A549 treated with AZD9567 at 1 μM for 4 hours (cell line): ENCODE data around the gene SHISA8. TPM values are rescaled to one million over a fixed set of nuclear protein-coding genes. Genes with fewer than 3 reads are reported as not detected.

Source experiments
- total RNA-seq: library from RNA; stranded (reverse); fragments of 200-300 nt; extraction: Qiagen RNA extraction; gene quantifications from 5 replicates; pipeline ENCODE4 v1.2.3, GENCODE V29; 2022; ENCODE audit not compliant: insufficient read depth

SHISA8 gene
- 0.19 to 0.31 TPM (median 0.25 TPM) in 4 of 5 replicates, not detected in the other for total RNA-seq

DNA sequence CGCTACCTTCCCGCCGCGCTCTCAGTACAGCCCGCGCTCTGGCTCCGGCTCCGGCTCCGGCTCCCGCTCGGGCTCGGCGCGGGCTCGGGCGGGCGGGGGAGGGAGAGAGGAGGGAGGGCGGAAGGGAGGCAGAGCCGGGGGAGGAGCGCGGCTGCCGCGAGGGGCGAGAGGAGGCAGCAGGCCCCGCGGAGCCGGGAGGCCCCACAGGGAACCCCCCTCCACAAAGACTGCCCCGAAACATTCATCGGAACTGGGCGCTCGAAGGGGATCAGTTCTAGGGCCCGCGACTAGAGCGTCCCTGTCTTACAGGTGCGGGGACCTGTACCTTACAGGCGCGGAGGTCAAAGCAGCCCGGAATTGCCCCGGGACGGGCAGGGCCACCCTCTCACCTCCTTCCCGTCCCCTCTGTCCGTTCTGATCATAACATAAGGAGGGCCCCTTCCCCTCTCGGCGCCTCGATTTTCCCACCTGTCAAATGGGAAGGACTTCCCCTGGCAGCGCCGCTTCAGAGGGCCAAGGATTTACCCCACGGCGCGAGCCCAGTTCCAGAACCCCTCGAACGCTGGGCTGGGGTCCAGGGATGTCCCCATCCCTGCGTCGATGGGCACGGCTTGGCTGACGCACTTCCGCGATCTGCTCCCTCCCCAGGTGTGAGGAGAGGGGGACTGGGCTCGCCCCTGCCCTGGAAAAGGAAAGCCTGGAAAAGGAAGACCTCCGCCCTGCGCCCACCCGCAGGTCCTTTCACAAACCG lies at the start of gene SHISA8:
TSS of gene SHISA8 (minus strand) at position 40 of the 751 bp plus-strand sequence. CDS start 407 bp downstream, outside the sequence.

DNA sequence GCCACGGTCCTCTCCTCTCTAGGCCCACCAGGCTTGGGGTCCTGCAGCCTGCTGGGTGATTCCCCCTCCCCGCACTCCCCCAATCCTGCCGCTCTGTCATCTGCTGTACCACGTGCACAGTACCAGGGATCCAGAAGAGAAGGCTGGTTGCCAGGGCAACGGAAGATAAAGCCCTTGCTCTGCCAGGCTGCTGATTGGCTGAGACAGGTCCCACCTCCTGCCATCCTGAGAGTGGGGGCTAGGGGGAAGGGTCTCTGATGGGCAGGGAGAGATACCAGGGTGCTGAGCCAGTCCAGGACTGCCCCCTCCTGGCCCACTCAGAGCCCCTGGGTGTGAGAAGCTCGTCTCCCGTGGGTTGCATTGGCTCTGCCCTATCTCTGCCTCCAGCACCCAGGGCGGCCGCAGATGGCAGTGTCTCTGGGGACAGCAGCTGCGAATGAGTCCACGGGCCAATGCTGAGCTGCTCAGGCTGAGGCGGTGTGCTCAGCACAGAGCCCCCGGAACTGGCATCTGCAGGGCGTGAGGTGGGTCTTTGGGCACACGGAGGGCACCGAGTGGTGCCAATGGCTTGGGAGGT lies 37.1 kb upstream of the SHISA8 start, which contains the start of gene SMIM45:
TSS of gene SMIM45 (plus strand) at position 253 of the 577 bp plus-strand sequence.

DNA sequence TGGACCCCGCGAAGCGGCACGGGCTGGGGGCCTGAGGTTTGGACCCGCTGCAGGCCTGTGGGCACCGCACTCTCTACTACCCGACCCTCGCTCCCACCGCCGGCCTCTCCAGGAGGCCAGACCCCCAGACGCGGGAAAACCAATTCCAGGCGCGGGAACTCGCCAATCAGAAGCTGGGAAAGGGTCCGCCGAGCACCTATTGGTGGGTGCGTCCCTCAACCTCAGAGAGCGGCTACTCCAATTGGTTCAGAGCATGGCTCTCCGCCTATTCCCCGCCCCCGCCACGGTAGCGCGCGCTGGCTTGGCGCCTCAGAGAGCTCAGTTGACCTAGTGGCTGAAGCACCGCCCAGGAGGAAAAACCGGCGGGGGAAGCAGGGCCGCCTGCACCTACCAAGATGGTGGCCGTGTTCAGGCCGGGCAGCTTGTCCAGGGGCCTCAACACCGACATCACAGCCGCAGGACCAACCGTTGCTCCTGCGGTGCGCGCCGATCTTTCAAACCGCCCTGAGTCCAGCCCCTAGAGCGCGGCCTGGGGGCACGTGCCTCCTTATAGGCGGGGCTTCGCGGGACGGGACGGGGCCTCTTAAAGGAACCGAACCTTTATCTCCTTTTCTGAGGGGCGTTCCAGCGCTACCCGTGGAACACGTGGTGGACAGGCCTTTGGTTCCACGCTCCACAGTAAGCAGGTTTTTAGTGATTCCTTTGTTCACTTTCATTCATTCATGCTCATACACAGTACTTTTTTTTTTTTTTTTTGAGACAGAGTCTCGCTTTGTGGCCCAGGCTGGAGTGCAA lies 32.0 kb upstream of the SHISA8 start, which contains the start of gene CENPM:
TSS of gene CENPM (minus strand) at position 524 of the 795 bp plus-strand sequence. CDS start at position 448, 76 bp downstream.

Other genes starting within 250 kb of the SHISA8 start
- gene SNU13, start 226.2 kb downstream of the SHISA8 start, total RNA-seq = 101 to 188 TPM (median 175 TPM) in 5 replicates
- not detected in 5 replicates for gene MEI1, start 215.6 kb downstream of the SHISA8 start, total RNA-seq
- 1.7 to 3.8 TPM (median 3.5 TPM) in 5 replicates for gene CCDC134, start 114.4 kb downstream of the SHISA8 start, total RNA-seq
- gene SREBF2, start 82.0 kb downstream of the SHISA8 start, total RNA-seq = 21.9 to 30.8 TPM (median 28.3 TPM) in 5 replicates
- gene TNFRSF13C, start 11.7 kb upstream of the SHISA8 start, total RNA-seq = 0.23 to 0.32 TPM (median 0.25 TPM) in 4 of 5 replicates, not detected in the other
- gene CENPM, start 32.1 kb upstream of the SHISA8 start, total RNA-seq = 34.6 to 42.1 TPM (median 35.3 TPM) in 5 replicates
- 0.91 to 1.2 TPM (median 1.1 TPM) in 5 replicates for gene SEPTIN3, start 54.4 kb upstream of the SHISA8 start, total RNA-seq
- gene WBP2NL, start 83.7 kb upstream of the SHISA8 start, total RNA-seq = 0.09 to 0.11 TPM (median 0.10 TPM) in 3 of 5 replicates, not detected in the others
- 6.5 to 10.3 TPM (median 7.2 TPM) in 5 replicates for gene NAGA, start 155.7 kb upstream of the SHISA8 start, total RNA-seq
- gene PHETA2, start 159.2 kb upstream of the SHISA8 start, total RNA-seq = not detected in 5 replicates
- gene SMDT1, start 164.6 kb upstream of the SHISA8 start, total RNA-seq = 28.5 to 45.4 TPM (median 41.9 TPM) in 5 replicates
- gene NDUFA6, start 175.7 kb upstream of the SHISA8 start, total RNA-seq = 65.6 to 71.4 TPM (median 68.9 TPM) in 5 replicates
- 0.55 to 0.77 TPM (median 0.68 TPM) in 4 of 5 replicates, not detected in the other for gene CYP2D6, start 215.7 kb upstream of the SHISA8 start, total RNA-seq